Activated T-helper 1 cell treated with anti-CD3 and anti-CD28 coated beads, Interleukin-12 subunit alpha, Interleukin-12 subunit beta, Interleukin-2, Interleukin-4 antibody, amounts not matched to agents 30 ng/mL and 10 ng/mL and 1 ng/mL, durations not matched to agents 14 hours and 24 hours and 36 hours (primary cell): ENCODE measurements around the gene PAX4. TPM values are rescaled to one million over a fixed set of nuclear protein-coding genes. Genes with fewer than 3 reads are reported as not detected.
A peak's percentile ranks its signal among the peaks of the same experiment; 100 is the strongest.

Experiments
- DNase-seq: peaks from one replicate; pipeline ENCODE4 v3.0.0; 2021; ENCODE audit warnings: low spot score
- H3K27ac Mint-ChIP-seq: one replicate; pipeline ENCODE4 v1.8.0; 2021; ENCODE audit warnings: mild to moderate bottlenecking, mixed read lengths
- H3K27me3 Mint-ChIP-seq: one replicate; pipeline ENCODE4 v1.8.0; 2022; ENCODE audit warnings: mild to moderate bottlenecking, moderate library complexity, mixed read lengths; ENCODE audit not compliant: insufficient read depth
- H3K36me3 Mint-ChIP-seq: one replicate; pipeline ENCODE4 v1.8.0; 2021; ENCODE audit warnings: low read depth, mixed read lengths
- H3K4me1 Mint-ChIP-seq: one replicate; pipeline ENCODE4 v1.8.0; 2021; ENCODE audit warnings: low read depth, mixed read lengths
- H3K4me3 Mint-ChIP-seq: one replicate; pipeline ENCODE4 v1.8.0; 2021; ENCODE audit warnings: mild to moderate bottlenecking, moderate library complexity, mixed read lengths
- H3K9me3 Mint-ChIP-seq: one replicate; pipeline ENCODE4 v1.8.0; 2021; ENCODE audit warnings: mixed read lengths
- intact Hi-C: fragments of 100-400 bp; cut with micrococcal nuclease; formaldehyde crosslinking; loops from one replicate; pipeline ENCODE4 v1.15.1; 2024
- total RNA-seq: library from RNA; stranded (reverse); gene quantifications from 2 replicates; pipeline ENCODE4 v1.2.3, GENCODE V29; 2022

Gene PAX4
- total RNA-seq, 1 donor from 2014 or later: not detected

- DNase-seq: no peak
- peak overlapping the region; percentile 98 for H3K4me3 Mint-ChIP-seq
- peaks cover 39% of the 10 kb centered on the region for H3K4me1 Mint-ChIP-seq
- peaks cover 3% of the 10 kb centered on the region for H3K27me3 Mint-ChIP-seq
- peak overlapping the region; percentile 97 for H3K27ac Mint-ChIP-seq
- H3K9me3 Mint-ChIP-seq: no peaks in the 10 kb centered on the region
- intact Hi-C loops: loop anchor here (1.0 to 10.0 kb wide), 6 partner anchors 196 to 1148 kb away; partner anchors contain the start of genes CALU and LRRC4
- peaks cover 24% of the 10 kb centered on the region for H3K36me3 Mint-ChIP-seq
These were observed 29.1 kb downstream of the PAX4 start for GRCh38 chr7:127588697-127589482.

GRCh38 chr7:127588019-127588696, 29.8 kb downstream of the PAX4 start, which contains the start of gene ARF5:
TSS of gene ARF5 (plus strand) at chr7:127588411. CDS start at chr7:127588499, 88 bp downstream.
- Mint-ChIP-seq H3K9me3 (no peaks in the 10 kb centered on the region), H3K27ac (peak within 1 kb of the TSS; percentile 97), H3K36me3 (peaks cover 27% of the 10 kb centered on the region), H3K4me3 (peak within 1 kb of the TSS; percentile 98), H3K27me3 (peaks cover 3% of the 10 kb centered on the region), H3K4me1 (peaks cover 47% of the 10 kb centered on the region)
- intact Hi-C loops: loop anchor here (1.0 to 10.0 kb wide), 6 partner anchors 195 to 1149 kb away; partner anchors contain the start of genes CALU and LRRC4
- DNase-seq: peak; percentile 86

- Mint-ChIP-seq H3K4me1 (peaks cover 50% of the 10 kb centered on the region), H3K9me3 (no peaks in the 10 kb centered on the region), H3K36me3 (peaks cover 32% of the 10 kb centered on the region), H3K27ac (no peak overlapping the region), H3K4me3 (peak overlapping the region; percentile 95), H3K27me3 (peaks cover 3% of the 10 kb centered on the region)
- no peak for DNase-seq
- intact Hi-C loops: loop anchor here (1.0 to 10.0 kb wide), 6 partner anchors 194 to 1150 kb away; partner anchors contain the start of genes CALU and LRRC4
These were observed 30.3 kb downstream of the PAX4 start for GRCh38 chr7:127587663-127588018.

GRCh38 chr7:127586346-127586745, 31.6 kb downstream of the PAX4 start:
- H3K27me3 Mint-ChIP-seq: peaks cover 3% of the 10 kb centered on the region
- intact Hi-C loops: loop anchor here (5.0 to 10.0 kb wide), 5 partner anchors 448 to 1151 kb away; partner anchors contain the start of genes CALU and LRRC4
- no peak for DNase-seq
- H3K36me3 Mint-ChIP-seq: peaks cover 37% of the 10 kb centered on the region
- peak overlapping the region; percentile 95 for H3K4me3 Mint-ChIP-seq
- H3K4me1 Mint-ChIP-seq: peaks cover 50% of the 10 kb centered on the region
- H3K9me3 Mint-ChIP-seq: no peaks in the 10 kb centered on the region
- H3K27ac Mint-ChIP-seq: no peak overlapping the region

- H3K36me3 Mint-ChIP-seq: peaks cover 41% of the 10 kb centered on the region
- no peaks in the 10 kb centered on the region for H3K9me3 Mint-ChIP-seq
- peaks cover 3% of the 10 kb centered on the region for H3K27me3 Mint-ChIP-seq
- peaks cover 59% of the 10 kb centered on the region for H3K4me1 Mint-ChIP-seq
- intact Hi-C loops: loop anchor here (1.0 to 10.0 kb wide), 7 partner anchors 66 to 1152 kb away; partner anchors contain the start of genes CALU, LRRC4 and RBM28
- H3K4me3 Mint-ChIP-seq: peak within 1 kb of the TSS; percentile 95
- peak within 1 kb of the TSS; percentile 89 for H3K27ac Mint-ChIP-seq
- DNase-seq: peak; percentile 92
These were observed 32.6 kb downstream of the PAX4 start, which contains the start of gene GCC1 for GRCh38 chr7:127585044-127585953. TSS of gene GCC1 (minus strand) at chr7:127585596. CDS start at chr7:127585182, 414 bp downstream.

GRCh38 chr7:127584648-127585043, 33.3 kb downstream of the PAX4 start:
- Mint-ChIP-seq H3K4me1 (peaks cover 55% of the 10 kb centered on the region), H3K27ac (peak overlapping the region; percentile 89), H3K9me3 (no peaks in the 10 kb centered on the region), H3K36me3 (peaks cover 38% of the 10 kb centered on the region), H3K4me3 (peak overlapping the region; percentile 95), H3K27me3 (peaks cover 3% of the 10 kb centered on the region)
- intact Hi-C loops: loop anchor here (1.0 to 10.0 kb wide), 7 partner anchors 67 to 1153 kb away; partner anchors contain the start of genes CALU, LRRC4 and RBM28
- DNase-seq: no peak

GRCh38 chr7:127582361-127582760, 35.6 kb downstream of the PAX4 start:
- H3K9me3 Mint-ChIP-seq: no peaks in the 10 kb centered on the region
- H3K4me1 Mint-ChIP-seq: peaks cover 43% of the 10 kb centered on the region
- no peak overlapping the region for H3K27ac Mint-ChIP-seq
- H3K27me3 Mint-ChIP-seq: no peaks in the 10 kb centered on the region
- no peak overlapping the region for H3K4me3 Mint-ChIP-seq
- no peak for DNase-seq
- H3K36me3 Mint-ChIP-seq: peaks cover 55% of the 10 kb centered on the region
- intact Hi-C loops: loop anchor here (10.0 kb wide), 2 partner anchors 452 to 878 kb away; partner anchors contain the start of gene LRRC4

GRCh38 chr7:127581716-127582115, 36.2 kb downstream of the PAX4 start:
- H3K27me3 Mint-ChIP-seq: no peaks in the 10 kb centered on the region
- H3K27ac Mint-ChIP-seq: no peak overlapping the region
- no peak overlapping the region for H3K4me3 Mint-ChIP-seq
- peaks cover 37% of the 10 kb centered on the region for H3K4me1 Mint-ChIP-seq
- no peaks in the 10 kb centered on the region for H3K9me3 Mint-ChIP-seq
- DNase-seq: no peak
- intact Hi-C loops: loop anchor here (10.0 kb wide), 2 partner anchors 453 to 877 kb away; partner anchors contain the start of gene LRRC4
- peaks cover 58% of the 10 kb centered on the region for H3K36me3 Mint-ChIP-seq

- Mint-ChIP-seq H3K9me3 (no peaks in the 10 kb centered on the region), H3K27me3 (no peaks in the 10 kb centered on the region), H3K27ac (no peak overlapping the region), H3K36me3 (peaks cover 60% of the 10 kb centered on the region), H3K4me1 (peaks cover 34% of the 10 kb centered on the region), H3K4me3 (no peak overlapping the region)
- intact Hi-C loops: loop anchor here (10.0 kb wide), 2 partner anchors 454 to 876 kb away; partner anchors contain the start of gene LRRC4
- DNase-seq: no peak
These were observed 37.3 kb downstream of the PAX4 start for GRCh38 chr7:127580612-127581011.

- Mint-ChIP-seq H3K9me3 (no peaks in the 10 kb centered on the region), H3K4me1 (peaks cover 20% of the 10 kb centered on the region), H3K27me3 (no peaks in the 10 kb centered on the region), H3K4me3 (no peak overlapping the region), H3K36me3 (peaks cover 55% of the 10 kb centered on the region), H3K27ac (no peak overlapping the region)
- intact Hi-C loops: no loop called here
- no peak for DNase-seq
These were observed 39.1 kb downstream of the PAX4 start for GRCh38 chr7:127578711-127579275.

GRCh38 chr7:127578036-127578684, 39.8 kb downstream of the PAX4 start:
- no peak overlapping the region for H3K4me3 Mint-ChIP-seq
- H3K9me3 Mint-ChIP-seq: no peaks in the 10 kb centered on the region
- peaks cover 52% of the 10 kb centered on the region for H3K36me3 Mint-ChIP-seq
- H3K4me1 Mint-ChIP-seq: peaks cover 14% of the 10 kb centered on the region
- no peaks in the 10 kb centered on the region for H3K27me3 Mint-ChIP-seq
- no peak overlapping the region for H3K27ac Mint-ChIP-seq
- intact Hi-C loops: no loop called here
- DNase-seq: no peak
